Endothelial cell (in vitro differentiated cells): Measurements from ENCODE around the gene AHI1. TPM values are rescaled to one million over a fixed set of nuclear protein-coding genes. Genes with fewer than 3 reads are reported as not detected.

ENCODE experiments used
- DNase-seq: peaks from one replicate; pipeline ENCODE4 v3.0.0; 2021; ENCODE audit warnings: low spot score
- H3K27ac Mint-ChIP-seq: one replicate; pipeline ENCODE4 v1.8.0; 2021; ENCODE audit warnings: mixed read lengths, inconsistent platforms; ENCODE audit not compliant: unreplicated experiment
- H3K27me3 Mint-ChIP-seq: one replicate; pipeline ENCODE4 v1.8.0; 2021; ENCODE audit warnings: mild to moderate bottlenecking, moderate library complexity, mixed read lengths, inconsistent platforms; ENCODE audit not compliant: unreplicated experiment
- H3K36me3 Mint-ChIP-seq: one replicate; pipeline ENCODE4 v1.8.0; 2021; ENCODE audit warnings: mild to moderate bottlenecking, low read depth, mixed read lengths, inconsistent platforms; ENCODE audit not compliant: unreplicated experiment
- H3K4me1 Mint-ChIP-seq: one replicate; pipeline ENCODE4 v1.8.0; 2021; ENCODE audit warnings: mild to moderate bottlenecking, mixed read lengths, inconsistent platforms; ENCODE audit not compliant: unreplicated experiment
- H3K4me3 Mint-ChIP-seq: one replicate; pipeline ENCODE4 v1.8.0; 2021; ENCODE audit warnings: mild to moderate bottlenecking, mixed read lengths, inconsistent platforms; ENCODE audit not compliant: unreplicated experiment
- H3K9me3 Mint-ChIP-seq: one replicate; pipeline ENCODE4 v1.8.0; 2021; ENCODE audit warnings: mixed read lengths, inconsistent platforms; ENCODE audit not compliant: unreplicated experiment
- total RNA-seq: library from RNA; stranded (reverse); fragmentation: NEBNext Ultra II Directional; extraction: Animal tissue kit (Norgen Biotek cat#: 25700); gene quantifications from one replicate; pipeline ENCODE4 v1.2.1, GENCODE V29; 2021; ENCODE audit not compliant: unreplicated experiment
- TF ChIP-seq, protein P1 (sequence below): fragments of 200-600 bp; sonication (generic); IDR thresholded peaks from one replicate; pipeline ENCODE4 v1.5.0; 2021; ENCODE audit warnings: antibody characterized with exemption; ENCODE audit not compliant: unreplicated experiment

AHI1 gene
- total RNA-seq, 1 donor from 2014 or later = 12.6 TPM

DNA sequence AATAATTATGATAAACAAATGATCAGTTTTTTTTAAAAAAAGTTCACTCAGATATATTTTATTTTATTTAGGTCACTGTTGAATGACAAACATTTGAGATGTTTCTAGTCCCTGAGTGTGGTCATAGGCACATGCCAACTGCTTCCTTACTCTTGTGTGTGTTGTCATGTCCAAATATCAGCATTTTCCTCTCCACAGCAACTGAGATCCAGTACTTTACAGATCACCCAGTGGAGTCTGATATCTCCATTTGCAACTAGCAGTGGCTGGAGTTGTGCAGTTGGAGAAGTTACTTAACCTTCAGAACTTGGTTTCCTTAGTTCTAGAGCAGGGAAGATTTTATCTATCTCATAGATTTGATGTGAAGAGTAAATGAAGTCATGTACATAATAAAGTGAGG, 215.1 kb downstream of the AHI1 start:
- peaks cover 4% of the 10 kb centered on the region for H3K36me3 Mint-ChIP-seq

DNA sequence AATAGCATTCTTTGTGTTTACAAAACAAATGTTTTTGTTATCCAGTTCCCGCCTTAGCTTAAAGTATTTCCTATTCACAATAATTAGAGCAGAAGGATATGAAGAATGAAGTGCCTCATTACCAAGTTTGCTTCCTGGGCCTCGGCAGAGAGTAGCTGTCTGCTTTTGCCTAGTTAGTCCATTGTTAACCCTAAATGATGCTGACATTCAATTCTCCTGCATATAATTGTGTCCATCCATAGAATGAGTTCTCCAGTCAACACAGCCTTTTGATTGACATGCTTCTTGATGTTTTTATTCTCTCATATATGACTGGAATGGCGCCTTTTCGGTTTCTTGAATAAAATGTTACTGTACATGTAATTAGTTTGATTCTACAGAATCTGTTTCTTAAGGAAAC, 215.6 kb downstream of the AHI1 start:
- Mint-ChIP-seq H3K4me1 (peaks cover 11% of the 10 kb centered on the region), H3K36me3 (peaks cover under 1% of the 10 kb centered on the region), H3K27me3 (no peaks in the 10 kb centered on the region), H3K27ac (no peak overlapping the region), H3K9me3 (no peaks in the 10 kb centered on the region), H3K4me3 (no peak overlapping the region)
- no peak for DNase-seq
- TF ChIP-seq, protein P1, sequence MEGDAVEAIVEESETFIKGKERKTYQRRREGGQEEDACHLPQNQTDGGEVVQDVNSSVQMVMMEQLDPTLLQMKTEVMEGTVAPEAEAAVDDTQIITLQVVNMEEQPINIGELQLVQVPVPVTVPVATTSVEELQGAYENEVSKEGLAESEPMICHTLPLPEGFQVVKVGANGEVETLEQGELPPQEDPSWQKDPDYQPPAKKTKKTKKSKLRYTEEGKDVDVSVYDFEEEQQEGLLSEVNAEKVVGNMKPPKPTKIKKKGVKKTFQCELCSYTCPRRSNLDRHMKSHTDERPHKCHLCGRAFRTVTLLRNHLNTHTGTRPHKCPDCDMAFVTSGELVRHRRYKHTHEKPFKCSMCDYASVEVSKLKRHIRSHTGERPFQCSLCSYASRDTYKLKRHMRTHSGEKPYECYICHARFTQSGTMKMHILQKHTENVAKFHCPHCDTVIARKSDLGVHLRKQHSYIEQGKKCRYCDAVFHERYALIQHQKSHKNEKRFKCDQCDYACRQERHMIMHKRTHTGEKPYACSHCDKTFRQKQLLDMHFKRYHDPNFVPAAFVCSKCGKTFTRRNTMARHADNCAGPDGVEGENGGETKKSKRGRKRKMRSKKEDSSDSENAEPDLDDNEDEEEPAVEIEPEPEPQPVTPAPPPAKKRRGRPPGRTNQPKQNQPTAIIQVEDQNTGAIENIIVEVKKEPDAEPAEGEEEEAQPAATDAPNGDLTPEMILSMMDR = no peak

More for the DNA sequence above, 215.1 kb downstream of the AHI1 start:
- TF ChIP-seq, protein P1 = no peak
- DNase-seq = no peak
- peaks cover 15% of the 10 kb centered on the region for H3K4me1 Mint-ChIP-seq
- H3K27ac Mint-ChIP-seq = no peak overlapping the region
- H3K27me3 Mint-ChIP-seq = no peaks in the 10 kb centered on the region
- no peak overlapping the region for H3K4me3 Mint-ChIP-seq
- no peaks in the 10 kb centered on the region for H3K9me3 Mint-ChIP-seq

DNA sequence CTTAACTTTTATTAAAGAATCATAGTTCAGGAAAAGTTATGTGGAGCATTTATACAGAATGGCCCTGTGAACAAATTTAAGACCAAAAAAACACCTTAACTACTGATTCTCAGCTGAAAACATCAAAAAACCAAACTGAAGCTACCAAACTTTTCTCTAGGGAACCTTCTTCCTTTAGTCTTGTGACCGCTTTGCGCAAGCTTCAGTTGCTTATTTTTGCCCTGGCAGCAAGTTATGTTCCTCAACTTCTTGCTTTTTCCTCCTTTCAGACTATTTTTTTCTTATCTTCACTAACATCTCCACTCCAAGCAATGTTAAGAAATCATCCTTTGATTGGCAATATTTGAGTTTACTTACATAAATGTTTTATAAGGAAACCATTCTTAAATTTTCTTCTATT, 216.3 kb downstream of the AHI1 start:
- no peaks in the 10 kb centered on the region for H3K27me3 Mint-ChIP-seq
- no peak overlapping the region for H3K4me3 Mint-ChIP-seq
- H3K27ac Mint-ChIP-seq = no peak overlapping the region
- no peak for DNase-seq
- H3K9me3 Mint-ChIP-seq = no peaks in the 10 kb centered on the region
- TF ChIP-seq, protein P1 = no peak
- H3K4me1 Mint-ChIP-seq = peaks cover 9% of the 10 kb centered on the region
- H3K36me3 Mint-ChIP-seq = no peaks in the 10 kb centered on the region

DNA sequence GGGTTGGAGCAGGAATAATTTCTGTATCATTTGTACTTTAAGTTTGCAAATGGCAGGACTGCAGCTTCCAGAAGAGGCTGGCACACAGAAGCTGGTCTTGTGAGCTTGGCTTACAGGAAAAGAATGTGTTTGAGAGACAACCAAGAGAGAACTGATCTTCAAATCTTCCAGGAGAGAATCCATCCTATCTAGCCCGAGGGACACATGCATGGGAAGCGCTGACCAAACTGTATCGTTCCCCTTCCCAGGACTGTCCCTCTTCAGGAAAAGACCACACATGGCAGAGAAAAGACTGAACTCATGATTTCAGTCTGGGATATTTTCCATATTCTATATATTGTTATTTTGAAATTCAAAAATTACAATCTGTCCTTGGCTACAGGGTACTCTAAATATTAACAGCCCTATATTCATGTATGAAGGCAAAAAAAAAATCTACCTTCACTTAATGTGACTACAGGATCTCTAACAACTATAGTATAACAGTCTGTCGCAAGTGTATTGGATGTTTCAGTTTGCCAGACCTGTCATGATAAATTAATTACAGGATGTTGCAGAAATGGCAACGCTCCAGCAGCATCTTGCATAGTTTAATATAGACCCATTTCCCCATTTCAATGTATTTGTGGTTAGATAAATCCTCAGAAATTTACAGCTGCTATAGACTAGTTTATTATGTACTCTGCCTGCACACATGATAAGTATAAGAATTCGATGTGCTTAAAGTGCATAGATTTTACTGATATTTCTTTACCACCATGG, 217.0 kb downstream of the AHI1 start:
- no peak overlapping the region for H3K27ac Mint-ChIP-seq
- peaks cover 9% of the 10 kb centered on the region for H3K4me1 Mint-ChIP-seq
- TF ChIP-seq, protein P1 = no peak
- H3K4me3 Mint-ChIP-seq = no peak overlapping the region
- H3K36me3 Mint-ChIP-seq = no peaks in the 10 kb centered on the region
- no peaks in the 10 kb centered on the region for H3K9me3 Mint-ChIP-seq
- H3K27me3 Mint-ChIP-seq = no peaks in the 10 kb centered on the region
- DNase-seq = no peak

DNA sequence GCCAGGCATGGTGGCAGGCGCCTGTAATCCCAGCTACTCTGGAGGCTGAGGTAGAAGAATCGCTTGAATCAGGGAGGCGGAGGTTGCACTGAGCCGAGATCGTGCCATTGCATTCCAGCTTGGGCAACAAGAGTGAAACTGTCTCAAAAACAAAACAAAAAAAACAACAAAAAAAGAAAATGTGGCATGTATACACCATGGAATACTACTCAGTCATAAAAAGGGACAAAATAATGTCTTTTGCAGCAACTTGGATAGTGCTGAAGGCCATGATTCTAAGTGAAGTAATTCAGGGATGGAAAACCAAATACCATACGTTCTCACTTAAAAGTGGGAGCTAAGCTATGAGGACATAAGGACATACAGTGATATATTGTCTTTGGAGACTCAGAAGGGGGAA, 220.1 kb downstream of the AHI1 start:
- H3K9me3 Mint-ChIP-seq = no peaks in the 10 kb centered on the region
- no peak overlapping the region for H3K27ac Mint-ChIP-seq
- peaks cover 9% of the 10 kb centered on the region for H3K4me1 Mint-ChIP-seq
- TF ChIP-seq, protein P1 = no peak
- no peaks in the 10 kb centered on the region for H3K27me3 Mint-ChIP-seq
- DNase-seq = no peak
- no peak overlapping the region for H3K4me3 Mint-ChIP-seq
- no peaks in the 10 kb centered on the region for H3K36me3 Mint-ChIP-seq
